HG02840 (cell line): ENCODE results near the gene ZNF560.
"Not testable (repeated sequence)": the region's sequence is repeated elsewhere in the genome, so short reads cannot be mapped to it uniquely, and the experiment has no call there.

Experiments used
- ATAC-seq: cut with Tn5 transposase; IDR thresholded peaks from one replicate; pipeline ENCODE4 v1.9.1; 2021; ENCODE audit warnings: mild to moderate bottlenecking, moderate library complexity, moderate number of reproducible peaks; ENCODE audit not compliant: unreplicated experiment, low FRiP score

The ZNF560 gene

DNA sequence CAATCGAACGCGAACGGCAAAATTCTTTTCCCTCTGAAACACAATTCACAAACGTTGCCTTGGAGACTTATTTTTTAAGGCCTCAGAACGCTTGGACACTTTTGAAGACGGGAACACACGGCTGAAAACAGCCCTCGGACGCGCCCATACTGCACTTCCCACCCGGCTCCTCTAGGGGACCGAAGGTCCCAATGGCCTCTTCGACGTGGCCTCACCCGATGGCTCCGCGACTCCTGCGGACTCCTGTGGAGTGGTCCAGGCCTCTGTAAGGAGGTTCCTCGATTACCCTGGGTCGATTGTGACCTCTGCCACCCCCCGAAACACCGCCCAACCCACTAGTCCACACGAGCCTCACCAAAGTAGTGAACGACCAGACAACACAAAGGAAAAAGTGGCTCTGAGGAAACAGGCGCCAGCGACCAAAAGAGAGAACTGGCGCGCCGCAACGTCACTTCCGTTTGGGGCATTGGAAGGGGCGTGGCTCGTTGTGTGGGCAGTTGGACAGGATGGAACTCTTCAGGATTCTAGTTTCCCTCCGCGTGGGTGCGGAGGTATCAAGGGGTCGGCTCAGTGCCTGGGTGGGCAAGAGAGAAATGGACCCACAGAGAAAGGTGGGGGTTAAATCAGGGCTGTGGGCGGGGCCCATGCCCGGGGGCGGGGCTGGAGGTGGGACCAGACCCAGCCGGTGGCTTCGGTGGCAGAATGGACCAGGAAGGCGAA, at the start of gene ZNF560:
Gene ZNF560 (minus strand): TSS at position 434 of the 720 bp plus-strand sequence. CDS start 23,303 bp downstream, outside the sequence.
- ATAC-seq, result no peak

DNA sequence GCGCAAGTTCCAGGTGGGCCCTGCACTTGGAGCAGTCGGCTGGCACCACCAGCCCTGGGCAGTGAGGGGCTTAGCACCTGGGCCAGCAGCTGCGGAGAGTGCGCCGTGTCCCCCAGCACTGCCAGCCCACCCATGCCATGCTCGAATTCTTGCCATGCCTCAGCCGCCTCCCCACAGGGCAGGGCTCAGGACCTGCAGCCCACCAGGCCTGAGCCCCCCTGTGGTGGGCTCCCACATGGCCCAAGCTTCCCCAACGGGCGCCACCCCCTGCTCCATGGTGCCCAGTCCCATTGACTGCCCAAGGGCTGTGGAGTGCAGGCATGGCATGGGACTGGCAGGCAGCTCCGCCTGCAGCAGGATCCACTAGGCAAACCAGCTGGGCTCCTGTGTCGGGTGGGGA, 49.5 kb upstream of the ZNF560 start:
- ATAC-seq, result no peak

DNA sequence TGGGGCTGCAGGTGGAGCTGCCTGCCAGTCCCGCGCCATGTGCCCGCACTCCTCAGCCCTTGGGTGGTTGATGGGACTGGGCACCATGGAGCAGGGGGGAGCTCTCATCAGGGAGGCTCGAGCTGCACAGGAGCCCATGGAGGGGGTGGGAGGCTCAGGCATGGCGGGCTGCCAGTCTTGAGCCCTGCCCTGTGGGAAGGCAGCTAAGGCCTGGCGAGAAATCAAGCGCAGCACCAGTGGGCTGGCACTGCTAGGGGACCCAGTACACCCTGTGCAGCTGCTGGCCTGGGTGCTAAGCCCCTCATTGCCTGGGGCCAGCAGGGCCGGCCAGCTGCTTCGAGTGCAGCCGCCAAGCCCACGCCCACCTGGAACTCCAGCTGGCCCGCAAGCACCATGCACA, 42.9 kb upstream of the ZNF560 start:
- not testable (repeated sequence) for ATAC-seq

DNA sequence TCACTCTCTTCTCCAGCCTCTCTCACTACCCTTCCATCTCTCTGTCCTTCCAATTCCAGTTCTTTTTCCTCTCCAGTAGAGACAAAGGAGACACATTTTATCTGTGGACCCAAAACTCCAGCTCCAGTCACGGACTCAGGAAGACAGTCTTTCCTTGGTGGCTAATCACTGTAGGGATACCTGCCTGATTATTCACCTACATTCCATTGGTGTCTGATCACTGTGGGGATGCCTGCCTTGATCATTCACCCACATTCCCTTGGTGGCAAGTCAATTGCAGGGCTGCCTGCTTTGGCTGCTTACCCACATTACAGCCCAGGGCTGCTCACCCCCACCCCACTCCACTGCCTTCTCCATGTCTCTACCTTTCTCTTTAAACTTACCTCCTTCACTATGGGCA, 41.5 kb upstream of the ZNF560 start:
- ATAC-seq, result not testable (repeated sequence)

DNA sequence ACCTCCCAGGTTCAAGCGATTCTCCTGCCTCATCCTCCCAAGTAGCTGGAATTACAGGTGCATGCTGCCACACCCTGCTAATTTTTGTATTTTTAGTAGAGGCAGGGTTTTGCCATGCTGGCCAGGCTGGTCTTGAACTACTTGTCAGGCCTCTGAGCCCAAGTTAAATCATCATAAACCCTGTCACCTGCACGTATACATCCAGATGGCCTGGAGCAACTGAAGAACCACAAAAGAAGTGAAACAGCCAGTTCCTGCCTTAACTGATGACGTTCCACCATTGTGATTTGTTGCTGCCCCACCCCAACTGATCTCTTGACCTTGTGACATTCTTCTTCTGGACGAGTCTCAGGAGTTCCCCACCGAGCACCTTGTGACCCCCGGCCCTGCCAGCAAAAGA, 40.8 kb upstream of the ZNF560 start:
- ATAC-seq, result not testable (repeated sequence)

DNA sequence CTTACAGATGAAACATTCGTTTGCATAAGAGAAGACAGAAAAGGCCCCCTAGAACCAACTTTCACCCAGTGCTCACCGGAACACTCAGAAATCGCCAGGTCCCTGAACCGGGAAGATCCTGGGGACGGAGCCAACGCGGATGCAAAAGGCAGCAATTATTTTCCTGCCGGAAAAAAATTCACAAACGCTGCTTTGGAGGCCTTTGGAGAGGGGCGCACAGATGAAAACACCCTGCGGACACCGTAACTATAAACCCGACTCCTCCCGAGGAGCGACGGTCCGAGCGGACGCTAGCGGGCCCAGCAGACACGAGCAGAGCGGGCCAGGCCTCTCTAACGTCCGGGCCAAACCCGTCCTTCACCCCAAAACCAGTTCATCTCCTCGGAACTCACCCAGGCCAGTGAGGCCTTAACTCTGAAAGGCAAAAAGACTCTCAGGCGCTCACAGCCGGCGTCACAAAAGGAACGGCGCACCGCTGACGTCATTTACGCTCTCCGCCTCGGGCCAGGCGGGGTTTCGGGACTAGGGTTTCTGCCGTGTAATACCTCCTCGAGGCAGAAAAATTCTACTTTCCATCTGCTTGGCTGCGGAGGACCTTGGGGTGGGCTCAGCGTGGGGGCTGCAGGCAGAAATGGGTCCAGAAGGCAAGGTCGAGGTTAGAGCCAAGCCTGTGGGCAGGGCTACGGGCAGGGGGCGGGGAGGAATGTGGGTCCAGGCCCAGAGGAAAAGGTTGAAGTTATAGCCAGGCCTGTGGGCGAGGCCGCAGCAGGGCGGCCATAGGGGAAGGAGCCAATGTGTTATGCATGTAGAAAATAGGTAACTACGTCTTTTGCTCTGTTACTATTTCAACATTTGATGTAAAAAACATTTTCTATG, 40.0 kb upstream of the ZNF560 start, which contains the start of gene ZNF426:
Gene ZNF426 (minus strand): TSS at position 463 of the 876 bp plus-strand sequence. CDS start 2,413 bp downstream, outside the sequence.
- peak; percentile 51 for ATAC-seq

DNA sequence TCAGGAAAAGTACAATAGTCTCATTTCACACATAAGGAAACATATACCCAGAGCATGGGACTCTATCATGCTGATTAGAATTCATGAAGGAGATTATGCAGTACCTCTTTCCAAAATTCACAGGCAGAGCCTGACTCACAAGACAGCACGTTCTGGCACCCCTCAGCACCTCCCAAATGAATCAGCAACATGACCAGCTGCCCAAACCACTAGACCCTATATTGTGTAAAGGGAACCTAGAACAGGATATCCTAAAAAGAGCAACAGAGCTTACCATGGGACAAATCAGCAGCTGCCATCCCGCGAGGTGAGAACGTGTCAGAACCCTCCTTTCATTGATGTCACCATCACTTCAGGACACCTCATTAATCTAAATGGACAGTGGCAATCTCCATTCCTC, 37.5 kb upstream of the ZNF560 start:
- ATAC-seq, result no peak

DNA sequence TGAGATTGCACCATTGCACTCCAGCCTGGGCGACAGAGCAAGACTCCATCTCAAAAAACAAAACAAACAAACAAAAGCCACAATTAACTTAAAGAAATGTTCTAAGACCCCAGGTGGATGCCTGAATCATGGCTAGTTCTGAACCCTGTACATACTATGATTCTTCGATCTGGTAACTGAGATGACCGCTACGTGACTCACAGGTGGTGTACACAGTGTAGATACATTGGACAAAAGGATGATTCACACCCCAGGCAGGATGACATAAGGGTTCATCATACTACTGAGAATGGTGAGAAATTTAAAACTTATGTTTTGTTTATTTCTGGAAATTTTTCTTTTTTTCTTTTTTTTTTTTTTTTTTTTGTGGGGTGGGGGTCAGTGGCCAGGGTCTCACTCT, 33.5 kb upstream of the ZNF560 start:
- no peak for ATAC-seq

DNA sequence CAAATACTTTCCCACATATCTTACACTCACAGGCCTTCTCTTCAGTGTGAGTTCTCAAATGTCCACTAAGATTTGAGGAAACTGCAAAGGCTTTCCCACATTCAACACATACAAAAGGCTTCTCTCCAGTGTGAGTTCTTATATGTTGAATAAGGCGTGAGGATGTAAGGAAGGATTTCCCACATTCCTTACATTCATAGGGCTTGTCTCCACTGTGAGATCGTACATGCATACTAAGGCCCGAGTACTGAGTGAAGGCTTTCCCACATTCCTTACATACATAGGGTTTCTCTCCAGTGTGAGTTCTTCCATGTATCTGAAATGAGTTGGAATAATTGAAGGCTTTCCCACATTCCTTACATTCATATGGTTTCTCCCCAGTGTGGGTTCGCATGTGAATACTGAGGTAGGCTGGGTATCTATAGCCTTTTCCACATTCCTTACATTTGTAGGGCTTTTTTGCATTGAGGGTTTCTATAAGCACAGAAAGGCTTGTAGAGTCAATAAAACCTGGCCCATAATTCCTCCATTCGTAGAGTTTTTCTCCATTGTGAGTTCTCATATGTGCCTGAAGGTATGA, 30.4 kb upstream of the ZNF560 start:
- no peak for ATAC-seq

DNA sequence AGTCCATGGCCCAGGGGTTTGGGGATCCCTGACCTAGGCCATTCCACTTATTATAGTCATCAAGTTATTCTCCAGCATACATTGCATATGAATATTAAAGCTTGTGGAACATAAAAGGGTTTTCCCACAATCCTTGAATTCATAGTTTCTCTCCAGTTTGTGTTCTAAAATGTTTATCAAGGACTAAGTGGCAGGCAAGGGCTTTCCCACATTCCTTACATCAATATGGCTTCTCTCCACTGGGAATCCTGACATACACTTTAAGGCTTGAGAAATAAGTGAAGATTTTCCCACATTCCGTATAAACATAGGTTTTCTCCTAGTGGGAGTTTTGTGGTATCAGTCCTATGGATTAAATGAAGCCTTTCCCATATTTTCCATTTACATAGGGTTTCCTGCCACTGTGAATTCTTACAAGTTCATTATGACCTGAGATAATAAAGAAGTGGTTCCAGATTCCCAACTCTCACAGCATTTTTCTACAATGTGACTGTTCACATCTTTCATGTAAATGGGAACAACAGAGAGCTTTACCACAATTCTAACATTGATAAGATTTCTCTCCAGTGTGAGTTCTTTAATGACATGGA, 25.6 kb upstream of the ZNF560 start:
- no peak for ATAC-seq

DNA sequence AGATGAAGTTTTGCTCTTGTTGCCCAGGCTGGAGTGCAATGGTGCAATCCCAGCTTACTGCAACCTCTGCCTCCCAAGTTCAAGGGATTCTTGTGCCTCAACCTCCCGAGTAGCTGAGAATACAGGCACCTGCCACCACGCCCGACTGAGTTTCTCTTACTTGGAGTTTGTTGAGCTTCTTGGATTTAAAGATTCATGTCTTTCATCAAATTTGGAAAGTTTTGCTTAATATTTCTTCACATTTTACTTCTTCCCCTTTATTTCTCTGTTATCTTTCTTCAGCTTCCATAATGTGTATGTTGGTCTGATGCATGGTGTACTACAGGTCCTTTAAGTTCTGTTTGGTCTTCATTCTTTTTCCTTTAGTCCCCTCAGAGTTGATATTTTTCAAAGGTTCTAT, 8.9 kb upstream of the ZNF560 start:
- ATAC-seq, result no peak

DNA sequence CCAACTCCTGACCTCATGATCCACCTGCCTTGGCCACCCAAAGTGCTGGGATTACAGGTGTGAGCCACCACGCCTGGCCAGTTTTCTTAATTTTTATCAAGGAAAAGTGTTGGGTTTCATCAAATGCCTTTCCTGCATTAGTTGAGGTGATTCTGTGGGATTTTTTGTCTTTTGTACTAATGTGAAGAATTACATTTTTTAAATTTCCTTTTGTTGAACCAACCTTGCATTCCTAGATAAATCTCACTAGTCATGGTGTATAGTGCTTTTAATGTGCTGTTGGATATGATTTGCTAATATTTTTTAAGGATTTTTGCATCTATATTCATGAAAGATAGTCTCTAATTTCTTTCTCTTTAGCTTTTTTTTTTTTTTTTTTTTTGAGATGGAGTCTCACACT, 2.4 kb upstream of the ZNF560 start:
- no peak for ATAC-seq

DNA sequence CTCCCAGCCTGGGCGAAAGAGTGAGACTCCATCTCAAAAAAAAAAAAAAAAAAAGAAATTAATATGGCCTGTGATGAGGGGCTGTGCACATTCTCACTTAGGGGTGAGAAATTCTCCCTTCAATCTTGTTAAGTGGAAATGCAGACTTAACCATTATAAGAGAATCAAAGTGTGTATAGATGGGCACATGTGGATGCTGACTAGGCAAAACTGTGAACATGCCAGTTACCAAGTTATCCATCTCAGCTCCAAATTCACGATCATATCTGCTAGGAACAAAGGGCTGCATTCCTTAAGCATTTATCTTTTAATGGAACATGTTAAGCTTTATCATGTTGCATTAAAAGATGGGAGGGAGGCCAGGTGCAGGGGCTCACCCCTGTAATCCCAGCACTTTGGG, 4.3 kb downstream of the ZNF560 start:
- ATAC-seq, result no peak

DNA sequence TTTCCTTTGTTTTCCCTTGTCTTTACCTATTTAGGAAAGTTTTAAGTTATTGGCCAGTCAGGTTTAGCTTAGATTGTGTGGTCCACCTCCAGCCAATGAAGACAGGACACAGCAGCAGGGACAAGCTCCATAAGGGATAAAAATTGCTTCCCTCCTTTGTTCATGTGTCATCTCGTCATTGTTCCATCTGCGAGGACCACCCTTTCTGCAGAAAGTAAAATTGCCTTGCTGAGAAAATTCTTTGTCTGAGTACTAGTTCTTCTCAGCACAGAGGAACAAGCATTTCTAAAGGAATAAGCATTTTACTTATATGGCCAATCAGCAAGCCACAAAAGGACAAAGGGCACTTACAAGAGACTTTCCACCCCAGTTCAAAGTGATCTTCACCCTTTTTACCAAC, 11.4 kb downstream of the ZNF560 start:
- no peak for ATAC-seq

DNA sequence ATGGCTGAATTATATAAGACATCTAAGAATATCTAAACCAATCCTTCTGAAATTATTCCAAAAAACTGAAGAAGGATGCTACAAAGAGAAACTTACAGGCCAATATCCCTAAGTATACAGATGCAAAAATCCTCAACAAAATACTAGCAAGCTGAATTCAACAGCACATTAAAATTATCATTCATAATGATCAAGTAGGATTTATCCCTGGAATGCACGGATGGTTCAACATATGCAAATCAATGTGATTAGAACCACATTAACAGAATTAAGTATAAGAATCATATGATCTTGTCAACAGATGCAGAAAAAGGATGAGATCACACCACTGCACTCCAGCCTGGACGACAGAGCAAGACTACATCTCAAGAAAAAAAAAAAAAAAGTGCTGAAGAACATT, 13.3 kb downstream of the ZNF560 start:
- ATAC-seq, result no peak

DNA sequence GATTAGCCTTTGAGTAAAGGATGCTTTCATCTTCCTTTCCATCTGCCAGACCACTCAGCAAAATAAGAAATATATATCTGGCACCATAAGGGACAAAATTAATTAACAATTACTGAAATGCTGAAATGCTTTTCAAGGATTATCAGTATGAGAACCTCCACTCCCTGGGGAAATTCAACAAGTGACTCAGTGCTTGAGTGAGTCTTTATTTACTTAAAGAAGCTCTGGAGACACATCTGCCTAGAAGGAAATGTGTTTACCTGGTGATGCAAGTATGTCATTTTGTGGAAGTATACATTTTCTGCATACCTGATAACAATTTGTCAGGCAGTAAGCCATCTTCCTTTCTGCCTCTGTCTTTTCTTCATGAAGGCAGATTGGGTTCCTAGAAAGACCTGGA, 23.4 kb downstream of the ZNF560 start:
- no peak for ATAC-seq

DNA sequence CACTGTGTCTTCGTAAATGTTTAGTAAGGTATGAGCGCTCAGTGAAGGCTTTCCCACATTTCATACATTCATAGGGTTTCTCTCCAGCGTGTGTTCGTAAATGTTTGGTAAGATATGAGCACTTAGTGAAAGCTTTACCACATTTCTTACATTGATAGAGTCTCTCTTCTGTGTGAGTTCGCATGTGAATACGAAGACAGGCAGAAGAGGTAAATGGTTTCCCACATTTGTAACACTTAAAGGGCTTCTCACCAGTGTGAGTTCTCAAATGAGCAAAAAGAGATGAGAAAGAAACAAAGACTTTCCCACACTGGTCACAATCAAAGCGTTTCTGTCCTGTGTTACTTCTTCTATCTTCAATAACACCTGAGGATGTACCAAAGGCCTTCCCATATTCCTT, 31.3 kb downstream of the ZNF560 start:
- no peak for ATAC-seq

DNA sequence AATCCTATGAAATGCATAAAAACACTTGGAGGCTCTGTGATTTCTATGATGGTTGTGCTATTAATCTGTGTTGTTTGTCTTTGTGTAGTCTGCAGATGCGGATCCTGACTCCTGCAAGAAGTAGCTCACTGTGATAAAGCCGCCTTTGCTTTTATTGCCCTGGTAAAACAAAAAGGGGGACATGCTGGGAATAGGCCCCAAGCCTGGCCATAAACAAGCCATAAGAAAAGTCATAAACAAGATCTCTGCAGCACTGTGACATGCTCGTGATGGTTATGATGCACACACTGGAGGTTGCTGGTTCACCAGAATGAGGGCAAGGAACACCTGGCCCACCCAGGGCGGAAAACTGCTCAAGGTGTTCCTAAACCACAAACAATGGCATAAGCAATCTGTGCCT, 36.5 kb downstream of the ZNF560 start:
- ATAC-seq, result no peak

DNA sequence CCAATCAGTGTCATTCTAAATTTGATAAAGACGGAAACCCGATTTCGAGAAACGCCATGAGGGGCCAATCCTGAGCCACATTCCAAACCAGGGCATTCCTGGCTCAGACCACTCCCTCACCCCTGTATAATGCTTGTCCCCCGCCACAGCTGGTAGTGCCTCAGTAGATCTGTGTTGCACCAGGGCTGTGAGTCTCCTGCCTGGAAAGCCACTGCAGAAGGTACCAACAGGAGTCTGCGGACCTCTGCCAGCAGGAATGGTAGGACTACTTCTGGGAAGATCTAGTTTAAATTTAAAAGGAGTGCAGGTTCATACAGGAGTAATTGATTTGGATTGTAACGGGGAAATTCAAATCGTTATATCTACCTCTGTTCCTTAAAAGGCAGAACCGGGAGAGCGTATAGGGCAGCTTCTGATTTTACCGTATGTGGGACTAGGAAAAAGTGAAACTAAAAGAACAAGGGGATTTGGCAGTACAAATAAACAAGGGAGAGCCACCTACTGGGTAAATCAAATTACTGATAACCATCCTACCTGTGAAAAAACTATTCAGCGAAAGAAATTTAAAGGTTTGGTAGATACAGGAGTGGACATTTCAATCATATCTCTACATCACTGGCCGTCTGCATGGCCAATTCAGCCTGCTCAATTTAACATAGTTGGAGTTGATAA, 42.3 kb downstream of the ZNF560 start:
- no peak for ATAC-seq

DNA sequence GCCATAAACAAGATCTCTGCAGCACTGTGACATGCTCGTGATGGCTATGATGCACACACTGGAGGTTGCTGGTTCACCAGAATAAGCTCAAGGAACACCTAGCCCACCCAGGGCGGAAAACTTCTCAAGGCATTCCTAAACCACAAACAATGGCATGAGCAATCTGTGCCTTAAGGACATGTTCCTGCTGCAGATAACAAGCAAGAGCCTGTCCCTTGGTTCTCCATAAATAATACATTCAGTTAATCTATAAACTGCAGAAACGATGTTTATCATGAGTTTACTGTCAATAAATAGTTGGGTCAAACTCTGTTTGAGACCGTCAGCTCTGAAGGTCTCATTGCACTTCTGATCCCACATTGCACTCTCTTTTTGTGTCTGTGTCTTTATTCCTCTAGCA, 44.5 kb downstream of the ZNF560 start:
- ATAC-seq, result no peak
